Activated CD4-positive, alpha-beta T cell treated with anti-CD3 and anti-CD28 coated beads, Interleukin-2, Interleukin-4, amounts not matched to agents 100 ng/mL and 50 ng/mL, durations not matched to agents 16 hours and 8 hours (primary cell): ENCODE measurements around the gene TRPM8.

Experiments used
- DNase-seq: peaks from one replicate; pipeline ENCODE4 v3.0.0-alpha.2; 2020; ENCODE audit warnings: low spot score

Gene TRPM8

DNA sequence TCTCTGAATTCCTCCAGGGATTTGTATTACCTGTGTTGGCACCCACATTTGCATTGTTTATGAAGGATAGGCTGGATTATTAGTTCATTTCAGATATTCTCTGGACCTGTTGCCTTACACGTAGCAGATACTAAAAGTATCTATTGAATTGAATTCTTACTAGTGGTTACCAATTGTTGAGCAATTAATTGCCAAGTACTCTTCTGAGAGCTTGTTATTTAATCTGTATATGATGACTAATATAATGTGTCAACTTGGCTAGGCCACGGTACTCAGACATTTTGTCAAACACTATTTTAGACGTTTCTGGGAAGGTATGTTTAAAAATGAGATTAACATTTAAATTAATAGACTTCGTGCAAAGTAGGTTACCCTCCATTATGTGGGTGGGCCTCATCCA is 130.9 kb downstream of the TRPM8 start:
- no peak for DNase-seq

GRCh38 chr2:234050455-234051135 is 133.4 kb downstream of the TRPM8 start, which contains the start of gene SPP2:
Gene SPP2, plus strand, starts transcription at chr2:234050702. Its CDS starts 85 bp downstream, at chr2:234050787.
- no peak for DNase-seq

DNA sequence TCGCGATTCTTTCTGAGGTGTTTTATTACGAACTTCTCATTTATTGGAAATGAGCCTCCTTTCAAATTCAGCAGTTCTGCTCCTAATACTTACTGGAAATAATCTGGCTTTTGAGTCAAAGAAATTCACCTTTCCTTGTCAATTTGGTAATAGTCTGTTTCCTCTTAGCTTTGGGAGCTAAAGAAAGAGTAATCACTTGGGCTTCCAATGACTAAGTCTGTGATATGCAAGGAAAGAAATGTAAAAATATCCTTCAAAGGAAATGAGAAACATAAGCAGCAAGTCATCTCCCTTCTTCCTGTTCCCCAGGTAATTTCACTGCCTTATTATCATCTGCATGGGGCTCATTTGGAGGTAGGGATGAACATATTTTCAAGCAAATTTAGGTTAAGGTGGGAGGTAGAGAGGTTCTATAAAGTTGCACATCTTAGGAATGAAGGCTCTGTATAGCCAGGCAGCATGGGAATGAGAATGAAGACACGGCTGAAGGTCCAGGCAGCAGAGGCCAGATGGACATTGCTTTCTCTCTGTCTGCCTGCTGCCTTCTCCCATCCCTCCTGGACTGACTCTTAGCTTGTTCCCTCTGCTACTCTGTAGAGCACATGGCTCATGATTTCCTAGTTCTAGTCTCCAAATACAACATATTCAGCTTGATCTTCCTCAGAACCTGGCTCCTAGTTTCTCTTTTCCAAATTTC is 134.3 kb downstream of the TRPM8 start:
- no peak for DNase-seq

- DNase-seq: no peak
Measured at GRCh38 chr2:234058881-234059280, 141.7 kb downstream of the TRPM8 start.

DNA sequence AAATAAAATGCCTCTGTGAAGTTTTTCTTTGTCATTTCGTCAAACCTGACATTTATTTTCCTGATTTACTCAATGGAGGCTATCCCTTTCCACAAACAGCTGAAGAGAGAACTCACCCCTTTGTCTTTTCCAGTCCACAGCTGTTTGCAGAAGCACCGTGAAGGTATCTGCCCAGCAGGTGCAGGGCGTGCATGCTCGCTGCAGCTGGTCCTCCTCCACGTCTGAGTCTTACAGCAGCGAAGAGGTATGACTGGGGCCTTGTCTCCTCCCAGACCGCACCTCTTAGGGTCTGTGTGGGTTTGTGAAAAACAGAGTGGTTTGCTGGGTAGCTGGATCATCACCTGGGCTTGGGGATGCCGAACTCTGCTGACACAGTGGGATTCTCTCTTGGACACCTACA is 143.1 kb downstream of the TRPM8 start:
- DNase-seq: no peak

GRCh38 chr2:234061624-234062257 is 144.6 kb downstream of the TRPM8 start:
- no peak for DNase-seq

DNA sequence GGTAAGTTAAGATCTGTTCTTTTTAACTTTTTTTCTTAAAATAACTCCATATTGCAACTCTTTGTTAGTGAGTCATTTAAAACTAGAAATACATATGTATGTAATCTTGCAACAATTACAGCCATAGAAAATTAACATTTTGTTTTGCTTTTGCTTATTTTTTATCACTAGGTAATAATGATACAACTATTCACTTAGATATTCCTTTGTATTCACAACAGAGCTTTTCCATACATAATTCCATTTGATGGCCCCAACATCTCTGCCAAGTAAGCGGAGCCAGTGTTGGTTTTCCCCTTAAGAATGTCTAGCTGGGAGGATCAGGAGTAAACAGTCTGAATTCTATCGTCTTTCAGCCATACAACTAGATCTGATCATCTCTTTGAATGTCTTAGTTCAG is 149.4 kb downstream of the TRPM8 start:
- no peak for DNase-seq
